ENCODE results near the gene INSRR.

INSRR gene

GRCh38 chr1:156823210-156823790 lies 35.6 kb downstream of the INSRR start:
- no peak for TF ChIP-seq CTCF (conservative IDR thresholded peaks at IDR 0.05)
- H3K27ac ChIP-seq = no peak overlapping the region

DNA sequence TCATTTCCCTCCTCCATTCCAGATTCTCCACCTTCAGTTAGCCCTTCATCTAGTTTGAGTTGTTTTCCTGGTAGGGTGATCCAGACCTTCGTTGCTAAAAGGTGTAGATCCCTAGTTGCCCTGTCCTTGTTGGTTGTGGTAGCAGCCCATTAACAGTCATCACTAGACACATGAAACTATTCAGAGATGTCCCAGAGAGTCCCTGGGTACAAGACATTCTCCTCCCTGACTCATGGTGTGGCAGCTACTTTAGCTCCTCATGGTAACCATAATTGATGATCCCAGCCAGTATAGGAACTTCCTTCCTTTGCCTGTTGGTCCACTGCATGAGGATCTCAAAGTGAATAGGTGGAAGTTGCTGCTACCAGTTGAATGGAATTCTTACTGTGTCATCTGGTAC lies 36.2 kb downstream of the INSRR start:
- TF ChIP-seq CTCF (conservative IDR thresholded peaks at IDR 0.05) = no peak
- H3K27ac ChIP-seq = no peak overlapping the region

GRCh38 chr1:156821801-156822200 lies 37.1 kb downstream of the INSRR start:
- no peak for TF ChIP-seq CTCF (conservative IDR thresholded peaks at IDR 0.05)
- no peak overlapping the region for H3K27ac ChIP-seq

- H3K27ac ChIP-seq = no peak within 1 kb of the TSS
- TF ChIP-seq CTCF (conservative IDR thresholded peaks at IDR 0.05) = no peak
Observed at GRCh38 chr1:156816561-156817328, 42.2 kb downstream of the INSRR start, which contains the start of gene SH2D2A. SH2D2A (minus strand) TSS chr1:156816848; CDS start chr1:156816708, 140 bp downstream.

DNA sequence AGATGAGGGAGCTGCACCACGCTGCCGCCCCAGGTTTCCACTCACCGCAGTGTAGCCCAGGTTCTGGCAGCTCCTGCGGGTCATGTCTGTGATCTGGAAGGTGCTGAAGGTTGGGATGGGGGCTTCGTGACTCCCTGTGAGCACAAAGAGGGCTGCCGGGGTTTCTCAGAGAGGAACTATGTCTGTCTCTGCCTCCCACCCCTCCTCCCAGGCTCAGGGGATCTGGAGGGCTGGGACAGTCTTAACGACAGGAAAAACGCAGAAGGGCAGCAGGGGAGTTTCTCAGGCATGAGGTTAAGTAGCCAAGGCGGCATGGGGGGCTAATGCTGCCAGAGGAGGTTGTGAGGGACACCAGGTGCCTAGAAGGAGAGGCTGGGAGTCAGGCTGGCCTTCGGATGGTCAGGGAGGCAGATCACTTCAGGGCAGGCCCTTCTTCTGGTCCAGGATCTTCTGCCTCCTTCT lies 42.9 kb downstream of the INSRR start:
- no peak for TF ChIP-seq CTCF (conservative IDR thresholded peaks at IDR 0.05)
- no peak overlapping the region for H3K27ac ChIP-seq

DNA sequence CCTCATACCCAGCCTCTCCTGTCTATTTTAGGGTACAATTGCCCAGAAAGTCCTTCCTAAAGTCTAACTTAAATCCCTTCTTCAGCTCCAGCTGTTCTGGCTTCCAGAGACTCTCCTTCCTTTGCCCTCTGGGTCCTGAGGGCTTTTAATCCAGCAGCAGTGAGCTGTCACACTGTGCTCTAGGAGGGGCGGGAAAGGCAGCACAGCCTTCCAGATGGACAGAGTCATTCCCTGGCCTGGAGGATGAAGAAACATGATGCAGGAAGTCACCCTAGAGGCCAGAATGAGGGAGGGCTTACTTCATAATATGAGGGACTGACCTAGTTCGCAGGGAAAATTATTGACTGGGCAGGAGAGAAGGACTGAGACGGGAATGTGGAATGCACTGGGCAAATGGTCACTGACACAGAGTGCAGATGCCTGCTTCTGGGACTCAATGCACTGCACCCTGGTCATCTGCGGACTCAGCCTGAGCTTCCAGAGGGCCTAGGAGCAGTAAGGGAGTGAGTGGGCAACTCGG lies 43.5 kb downstream of the INSRR start:
- no peak overlapping the region for H3K27ac ChIP-seq

More for the DNA sequence above, 43.5 kb downstream of the INSRR start:
- TF ChIP-seq CTCF (conservative IDR thresholded peaks at IDR 0.05) = no peak
